Thyroid gland (tissue), 4 donors: ENCODE data around the gene MTF2. TPM values are rescaled to one million over a fixed set of nuclear protein-coding genes. Genes with fewer than 3 reads are reported as not detected.

ENCODE experiments used
- DNase-seq, 2 donors: peaks; one replicate each; pipeline ENCODE4 v3.0.0-alpha.2; 2019
- H3K27ac ChIP-seq, 3 donors: fragments of 200-600 bp; sonication (generic); 1 replicate in 2 of 3; 2 replicates in 1 of 3; pipeline ENCODE4 v1.5.1; 2016 to 2019; ENCODE audit warnings: mild to moderate bottlenecking in 1 of 3, moderate library complexity in 1 of 3
- H3K27me3 ChIP-seq: fragments of 200-600 bp; sonication (generic); one replicate; pipeline ENCODE4 v1.5.1; 2019
- H3K36me3 ChIP-seq, 2 donors: fragments of 200-600 bp; sonication (generic); one replicate each; pipeline ENCODE4 v1.5.1; 2016 to 2019
- H3K4me1 ChIP-seq, 2 donors: fragments of 200-600 bp; sonication (generic); one replicate each; pipeline ENCODE4 v1.5.1; 2017 to 2019
- H3K4me3 ChIP-seq, 3 donors: fragments of 200-600 bp; sonication (generic); replicated peaks in 1 of 3; 1 replicate in 2 of 3; 2 replicates in 1 of 3; pipeline ENCODE4 v1.5.1; 2016; ENCODE audit warnings: mild to moderate bottlenecking in 1 of 3
- H3K9me3 ChIP-seq: fragments of 200-600 bp; sonication (generic); one replicate; pipeline ENCODE4 v1.5.1; 2017
- CTCF ChIP-seq, 6 experiments: fragments of 200-600 bp in 3 of 6; fragments of 450-650 bp in 3 of 6; sonication (generic) in 3 of 6; IDR thresholded peaks; one replicate each; pipeline ENCODE4 v1.5.1; 2016 to 2019; ENCODE audit warnings: antibody characterized with exemption in 6 of 6, mild to moderate bottlenecking in 2 of 6, inconsistent platforms in 1 of 6, moderate library complexity in 1 of 6
- POLR2A ChIP-seq, 2 donors: fragments of 450-650 bp; IDR thresholded peaks; one replicate each; pipeline ENCODE4 v1.6.1; 2017; ENCODE audit warnings: antibody characterized with exemption in 2 of 2, mild to moderate bottlenecking in 2 of 2, moderate library complexity in 1 of 2
- WGBS, 2 donors: methylation state at CpG; one replicate each; pipeline ENCODE4 v1.1.5; 2017; 5-methylcytosine and 5-hydroxymethylcytosine counted together
- intact Hi-C: fragments of 100-400 bp; cut with DNase I; formaldehyde crosslinking; loops from one replicate; pipeline ENCODE4 v1.15.1; 2023
- total RNA-seq, 4 donors: library from RNA; depleted of rRNA; stranded (reverse); fragments of >200 nt; gene quantifications; one replicate each; pipeline ENCODE4 v1.2.3, GENCODE V29; 2016

MTF2 gene
- total RNA-seq, 4 donors from 2014 or later, result 29.2 to 59.8 (median 35.0) TPM

DNA sequence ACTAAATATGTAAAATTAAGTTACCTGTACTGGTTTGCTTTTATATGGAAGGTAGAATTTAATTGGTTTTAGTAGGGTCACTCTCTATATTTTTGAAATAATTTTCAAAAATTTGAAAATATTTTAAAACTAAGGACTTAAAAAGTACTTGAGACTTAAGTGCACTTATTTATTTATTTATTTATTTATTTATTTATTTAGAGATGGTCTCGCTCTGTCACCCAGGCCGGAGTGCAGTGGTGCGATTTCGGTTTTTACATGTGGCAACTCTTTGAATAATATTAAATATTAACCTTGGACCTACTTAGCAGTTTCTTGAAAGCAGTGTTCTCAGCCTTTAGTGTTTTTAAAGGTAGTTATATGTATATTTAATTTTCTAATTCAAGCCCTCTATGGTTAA, 64.7 kb downstream of the MTF2 start:
- no peak for TF ChIP-seq POLR2A (IDR thresholded peaks at IDR 0.05)
- no peak for TF ChIP-seq CTCF (IDR thresholded peaks at IDR 0.05)
- no peaks in the 10 kb centered on the region for H3K36me3 ChIP-seq
- no peaks in the 10 kb centered on the region for H3K4me1 ChIP-seq
- no peak for DNase-seq
- H3K27ac ChIP-seq, result no peak overlapping the region
- no peaks in the 10 kb centered on the region for H3K27me3 ChIP-seq
- intact Hi-C loops, result no loop called here
- no peaks in the 10 kb centered on the region for H3K9me3 ChIP-seq
- WGBS, 2 donors, result 96 to 97% methylated on average over 4 of the region's 4 CpGs
- no peak overlapping the region for H3K4me3 ChIP-seq

DNA sequence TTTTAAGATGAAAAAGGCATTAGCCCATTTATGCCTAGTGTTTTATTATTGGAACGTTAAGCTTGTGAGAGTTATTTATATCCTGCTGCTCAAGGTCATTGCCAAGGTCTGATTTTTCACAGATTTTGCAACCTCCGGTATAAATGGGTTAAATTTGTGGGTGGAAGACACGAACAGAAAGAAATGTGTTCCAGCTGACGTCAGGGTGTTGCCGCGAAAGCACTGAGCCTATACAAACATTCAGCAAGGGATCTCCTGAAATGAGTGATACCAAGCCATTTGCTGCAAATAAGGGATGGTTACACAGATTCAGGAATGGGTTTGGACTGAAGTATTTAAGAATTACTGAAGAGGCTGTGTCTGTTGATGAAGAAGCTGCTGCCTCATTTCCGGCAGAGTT, 68.9 kb downstream of the MTF2 start:
- Histone ChIP-seq H3K27me3 (no peaks in the 10 kb centered on the region), H3K4me3 (no peak overlapping the region), H3K27ac (no peak overlapping the region), H3K4me1 (no peaks in the 10 kb centered on the region), H3K36me3 (no peaks in the 10 kb centered on the region), H3K9me3 (no peaks in the 10 kb centered on the region)
- DNase-seq, result no peak
- 51 to 57% methylated on average over 7 of the region's 7 CpGs for WGBS, 2 donors
- intact Hi-C loops, result no loop called here
- no peak for TF ChIP-seq POLR2A (IDR thresholded peaks at IDR 0.05)
- TF ChIP-seq CTCF (IDR thresholded peaks at IDR 0.05), result no peak

- Histone ChIP-seq H3K9me3 (no peaks in the 10 kb centered on the region), H3K4me1 (no peaks in the 10 kb centered on the region), H3K4me3 (no peak overlapping the region), H3K27me3 (no peaks in the 10 kb centered on the region), H3K27ac (no peak overlapping the region), H3K36me3 (peaks cover 0 to 8% of the 10 kb centered on the region in 2 donors)
- DNase-seq, result no peak
- 33 to 44% methylated on average over 1 of the region's 1 CpG for WGBS, 2 donors
- TF ChIP-seq CTCF (IDR thresholded peaks at IDR 0.05), result no peak
- TF ChIP-seq POLR2A (IDR thresholded peaks at IDR 0.05), result no peak
- intact Hi-C loops, result no loop called here
Observed at GRCh38 chr1:93150729-93151128, 71.6 kb downstream of the MTF2 start.

DNA sequence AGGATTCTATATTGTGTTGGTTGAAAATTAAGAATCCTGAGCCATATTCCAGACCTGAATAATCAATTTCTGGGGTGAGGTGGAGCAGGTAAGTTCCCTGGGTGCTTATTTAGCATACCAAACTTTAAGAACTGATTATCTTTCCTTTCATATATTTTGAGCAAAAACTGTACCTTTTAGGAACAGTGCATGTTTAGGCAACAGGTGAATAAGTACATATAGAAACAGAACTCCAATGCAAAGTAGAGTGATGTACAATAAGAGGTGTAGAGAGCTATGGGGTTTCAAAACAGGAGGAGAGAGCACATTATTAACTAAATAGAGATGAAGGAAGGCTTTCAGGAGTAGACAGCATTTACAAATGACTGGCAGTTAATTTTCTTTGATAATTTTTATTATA, 72.4 kb downstream of the MTF2 start:
- Histone ChIP-seq H3K27ac (no peak overlapping the region), H3K9me3 (no peaks in the 10 kb centered on the region), H3K4me3 (no peak overlapping the region), H3K27me3 (no peaks in the 10 kb centered on the region), H3K4me1 (no peaks in the 10 kb centered on the region), H3K36me3 (peaks cover 0 to 8% of the 10 kb centered on the region in 2 donors)
- no peak for TF ChIP-seq POLR2A (IDR thresholded peaks at IDR 0.05)
- TF ChIP-seq CTCF (IDR thresholded peaks at IDR 0.05), result no peak
- intact Hi-C loops, result no loop called here
- DNase-seq, result no peak

DNA sequence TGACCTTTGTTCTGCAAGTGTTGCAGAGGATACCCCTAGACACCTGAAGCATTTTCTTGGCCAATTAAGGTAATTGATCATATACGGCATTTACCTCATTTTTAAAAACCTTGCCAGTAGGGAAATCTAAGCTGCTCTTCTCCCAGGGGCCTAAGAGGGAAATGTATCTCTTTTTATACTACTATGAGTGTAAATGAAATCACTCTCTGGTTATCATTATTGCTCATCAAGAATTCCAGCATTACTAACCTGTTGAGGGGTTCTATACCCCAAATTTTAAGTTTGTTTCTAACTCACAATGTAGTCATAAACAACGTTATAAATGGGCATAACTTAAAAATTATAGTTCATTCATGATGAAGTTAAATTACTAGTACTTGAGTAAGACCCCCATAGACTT, 73.8 kb downstream of the MTF2 start:
- 94 to 98% methylated on average over 2 of the region's 2 CpGs for whole genome bisulfite sequencing, 2 donors
- Histone ChIP-seq H3K4me1 (no peaks in the 10 kb centered on the region), H3K36me3 (peaks cover 8 to 9% of the 10 kb centered on the region in 2 donors), H3K27me3 (no peaks in the 10 kb centered on the region), H3K27ac (no peak overlapping the region), H3K4me3 (no peak overlapping the region), H3K9me3 (no peaks in the 10 kb centered on the region)
- DNase-seq, result no peak
- intact Hi-C loops, result no loop called here
- no peak for TF ChIP-seq POLR2A (IDR thresholded peaks at IDR 0.05)

- H3K9me3 ChIP-seq, result no peaks in the 10 kb centered on the region
- TF ChIP-seq POLR2A (IDR thresholded peaks at IDR 0.05), result no peak
- no peak for TF ChIP-seq CTCF (IDR thresholded peaks at IDR 0.05)
- no peak overlapping the region for H3K4me3 ChIP-seq
- no peak for DNase-seq
- H3K36me3 ChIP-seq, result peaks cover 16 to 17% of the 10 kb centered on the region in 2 donors
- H3K4me1 ChIP-seq, result no peaks in the 10 kb centered on the region
- H3K27me3 ChIP-seq, result no peaks in the 10 kb centered on the region
- intact Hi-C loops, result no loop called here
- no peak overlapping the region for H3K27ac ChIP-seq
Observed at GRCh38 chr1:93154898-93155297, 75.8 kb downstream of the MTF2 start.
